Trophoblast cell (in vitro differentiated cells and primary cell): ENCODE results near the gene DDRGK1.

ENCODE experiments used
- DNase-seq, 2 donors: peaks; one replicate each; pipeline ENCODE4 v3.0.0-alpha.2; 2016
- H2AFZ ChIP-seq: 2 replicates; pipeline ENCODE4 v1.6.1; 2013; ENCODE audit warnings: low read length, moderate library complexity, mild to moderate bottlenecking; ENCODE audit not compliant: insufficient read depth, poor library complexity
- H2AK5ac ChIP-seq: 2 replicates; pipeline ENCODE4 v1.6.1; 2013; ENCODE audit warnings: mild to moderate bottlenecking, low read length
- H2BK120ac ChIP-seq: 2 replicates; pipeline ENCODE4 v1.6.1; 2013; ENCODE audit warnings: low read length, mild to moderate bottlenecking, moderate library complexity; ENCODE audit not compliant: insufficient read depth, poor library complexity
- H2BK12ac ChIP-seq: 2 replicates; pipeline ENCODE4 v1.6.1; 2013; ENCODE audit warnings: mild to moderate bottlenecking, low read length, moderate library complexity
- H2BK5ac ChIP-seq: 2 replicates; pipeline ENCODE4 v1.6.1; 2013; ENCODE audit warnings: low read length, low read depth, moderate library complexity, mild to moderate bottlenecking; ENCODE audit not compliant: poor library complexity
- H3K14ac ChIP-seq: 2 replicates; pipeline ENCODE4 v1.6.1; 2013; ENCODE audit warnings: mild to moderate bottlenecking, low read length
- H3K18ac ChIP-seq: 2 replicates; pipeline ENCODE4 v1.6.1; 2013; ENCODE audit warnings: mild to moderate bottlenecking, low read length
- H3K23ac ChIP-seq: 2 replicates; pipeline ENCODE4 v1.6.1; 2013; ENCODE audit warnings: low read length
- H3K27ac ChIP-seq: 2 replicates; pipeline ENCODE4 v1.5.1; 2013; ENCODE audit warnings: low read depth, mild to moderate bottlenecking, inconsistent platforms, low read length, moderate library complexity
- H3K27me3 ChIP-seq: 2 replicates; pipeline ENCODE4 v1.6.1; 2013; ENCODE audit warnings: inconsistent platforms, mild to moderate bottlenecking, low read length, moderate library complexity; ENCODE audit not compliant: insufficient read depth
- H3K36me3 ChIP-seq, 2 experiments: 1 replicate in 1 of 2; 2 replicates in 1 of 2; pipeline ENCODE4 v1.6.1; 2013; ENCODE audit warnings: low read length in 2 of 2, mild to moderate bottlenecking in 2 of 2, moderate library complexity in 1 of 2; ENCODE audit not compliant: insufficient read depth in 2 of 2, control insufficient read depth in 1 of 2
- H3K4ac ChIP-seq: 2 replicates; pipeline ENCODE4 v1.6.1; 2013; ENCODE audit warnings: low read depth, mild to moderate bottlenecking, low read length, moderate library complexity
- H3K4me1 ChIP-seq, 2 experiments: 1 replicate in 1 of 2; 2 replicates in 1 of 2; pipeline ENCODE4 v1.6.1; 2013; ENCODE audit warnings: low read length in 2 of 2, mild to moderate bottlenecking in 2 of 2, moderate library complexity in 1 of 2; ENCODE audit not compliant: insufficient read depth in 2 of 2, control insufficient read depth in 1 of 2
- H3K4me2 ChIP-seq: 2 replicates; pipeline ENCODE4 v1.6.1; 2013; ENCODE audit warnings: inconsistent platforms, mild to moderate bottlenecking, low read length, moderate library complexity
- H3K4me3 ChIP-seq: 2 replicates; pipeline ENCODE4 v1.5.1; 2013; ENCODE audit warnings: mild to moderate bottlenecking, low read depth, low read length, inconsistent platforms
- H3K79me1 ChIP-seq: one replicate; pipeline ENCODE4 v1.6.1; 2013; ENCODE audit warnings: low read length
- H3K79me2 ChIP-seq: 2 replicates; pipeline ENCODE4 v1.6.1; 2013; ENCODE audit warnings: low read length, mild to moderate bottlenecking; ENCODE audit not compliant: control insufficient read depth, insufficient read depth, poor library complexity
- H3K9ac ChIP-seq: 2 replicates; pipeline ENCODE4 v1.6.1; 2013; ENCODE audit warnings: mild to moderate bottlenecking, low read length
- H3K9me3 ChIP-seq: 2 replicates; pipeline ENCODE4 v1.6.1; 2013; ENCODE audit warnings: low read depth, mild to moderate bottlenecking, control low read depth, inconsistent platforms, low read length; ENCODE audit not compliant: insufficient read depth
- H4K12ac ChIP-seq: 2 replicates; pipeline ENCODE4 v1.6.1; 2013; ENCODE audit warnings: low read depth, mild to moderate bottlenecking, low read length, moderate library complexity
- H4K8ac ChIP-seq: 2 replicates; pipeline ENCODE4 v1.6.1; 2013; ENCODE audit warnings: low read depth, mild to moderate bottlenecking, low read length, moderate library complexity
- H4K91ac ChIP-seq: one replicate; pipeline ENCODE4 v1.6.1; 2013; ENCODE audit warnings: low read depth, mild to moderate bottlenecking, low read length, moderate library complexity
- WGBS: extraction: QIAGEN DNeasy Blood & Tissue Kit; methylation state at CpG from one replicate; pipeline ENCODE4 v1.1.7; 2013; ENCODE audit warnings: missing lambda C conversion rate; ENCODE audit not compliant: insufficient read length, insufficient coverage; ENCODE audit errors: extremely low coverage; 5-methylcytosine and 5-hydroxymethylcytosine counted together

Gene DDRGK1

DNA sequence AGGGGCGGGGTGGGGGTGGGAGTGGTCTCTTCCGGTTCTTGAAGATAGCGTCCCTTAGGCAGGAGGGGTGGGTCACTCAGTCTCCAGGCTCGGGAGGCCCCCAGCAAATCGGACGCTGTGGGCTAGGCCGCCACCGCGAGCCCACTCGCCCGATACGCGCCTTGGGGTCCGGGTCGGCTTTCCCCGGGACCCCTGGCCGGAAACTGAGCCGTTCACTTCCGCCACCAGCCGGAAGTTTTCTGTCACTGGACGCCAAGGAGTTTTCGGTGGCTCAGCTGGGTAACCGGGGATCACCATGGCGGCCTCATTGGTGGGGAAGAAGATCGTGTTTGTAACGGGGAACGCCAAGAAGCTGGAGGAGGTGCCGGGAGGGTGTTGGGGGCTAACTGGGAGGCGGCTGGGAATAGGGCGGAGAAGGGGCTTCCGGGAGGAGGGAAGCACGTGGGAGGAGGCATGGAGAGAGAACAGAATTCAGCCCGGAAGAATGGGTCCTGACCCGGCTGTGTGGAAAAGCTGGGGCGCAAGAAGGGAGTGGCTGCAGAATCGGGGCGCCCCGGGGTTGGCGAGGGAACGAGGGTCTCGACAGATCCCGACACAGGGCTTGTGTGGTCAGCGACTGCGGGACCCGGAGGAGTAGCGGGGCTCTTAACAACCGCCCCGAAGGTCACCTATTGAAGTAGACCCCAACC lies 4.9 kb upstream of the DDRGK1 start, which contains the start of gene ITPA:
ITPA (plus strand) TSS at position 242 of the 689 bp plus-strand sequence; CDS start at position 296, 54 bp downstream.
- H4K8ac ChIP-seq, result peak within 1 kb of the TSS; percentile 98
- H3K4ac ChIP-seq, result peak within 1 kb of the TSS; percentile 71
- no peak within 1 kb of the TSS for H2BK12ac ChIP-seq
- H3K14ac ChIP-seq, result peak within 1 kb of the TSS; percentile 77
- DNase-seq, result peak; percentile 14 to 56
- H3K4me1 ChIP-seq, result peaks cover 11 to 12% of the 10 kb centered on the region in 2 experiments
- H2AFZ ChIP-seq, result peak within 1 kb of the TSS; percentile 64
- peaks cover 11% of the 10 kb centered on the region for H3K79me1 ChIP-seq
- no peaks in the 10 kb centered on the region for H3K27me3 ChIP-seq
- peak within 1 kb of the TSS; percentile 81 for H3K9ac ChIP-seq
- H3K23ac ChIP-seq, result no peak within 1 kb of the TSS
- peak within 1 kb of the TSS; percentile 93 for H3K4me2 ChIP-seq
- H3K79me2 ChIP-seq, result peaks cover 14% of the 10 kb centered on the region
- peak within 1 kb of the TSS; percentile 62 for H2BK5ac ChIP-seq
- WGBS, result no CpG with 5 or more reads among the region's 48 CpGs
- peak within 1 kb of the TSS; percentile 55 for H2BK120ac ChIP-seq
- peak within 1 kb of the TSS; percentile 13 for H3K27ac ChIP-seq
- peak within 1 kb of the TSS; percentile 79 for H4K12ac ChIP-seq
- no peaks in the 10 kb centered on the region for H3K9me3 ChIP-seq
- peak within 1 kb of the TSS; percentile 85 for H3K18ac ChIP-seq
- H3K36me3 ChIP-seq, result peaks cover 10 to 11% of the 10 kb centered on the region in 2 experiments
- H3K4me3 ChIP-seq, result peak within 1 kb of the TSS; percentile 88
- peak within 1 kb of the TSS; percentile 88 for H4K91ac ChIP-seq
- peak within 1 kb of the TSS; percentile 53 for H2AK5ac ChIP-seq

DNA sequence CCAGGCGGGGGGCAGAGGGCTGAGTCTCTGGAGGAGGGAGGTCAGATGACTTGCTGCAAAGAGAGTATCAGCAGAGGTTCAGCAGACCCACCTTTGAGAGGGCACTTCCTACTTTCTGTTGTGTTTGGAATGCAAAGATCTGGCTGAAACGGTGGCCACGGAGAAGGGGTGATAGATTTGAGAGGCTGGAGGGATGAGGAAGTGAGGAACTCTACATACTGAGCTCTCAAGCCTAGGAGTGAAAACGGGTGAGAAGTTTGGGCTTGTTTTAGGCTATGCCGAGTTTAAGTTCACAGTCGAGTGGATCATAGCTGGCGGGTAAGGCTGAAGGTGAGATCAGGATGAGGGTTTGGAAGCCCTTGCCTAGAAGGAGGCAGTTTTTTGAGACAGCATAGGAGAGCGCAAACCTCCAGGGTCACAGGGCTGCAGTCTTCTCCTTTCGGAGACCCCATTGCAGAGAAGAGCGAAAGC lies 4.3 kb upstream of the DDRGK1 start:
- H3K9me3 ChIP-seq, result no peaks in the 10 kb centered on the region
- H2BK12ac ChIP-seq, result no peak overlapping the region
- H3K79me2 ChIP-seq, result peaks cover 19% of the 10 kb centered on the region
- peak overlapping the region; percentile 93 for H3K4me2 ChIP-seq
- peaks cover 7 to 9% of the 10 kb centered on the region in 2 experiments for H3K36me3 ChIP-seq
- H3K18ac ChIP-seq, result peak overlapping the region; percentile 61
- peaks cover 11 to 12% of the 10 kb centered on the region in 2 experiments for H3K4me1 ChIP-seq
- WGBS, result no CpG with 5 or more reads among the region's 10 CpGs
- peak overlapping the region; percentile 62 for H2BK5ac ChIP-seq
- peak in 1 of 2 donors; percentile 35 for DNase-seq
- peak overlapping the region; percentile 88 for H3K4me3 ChIP-seq
- H3K4ac ChIP-seq, result peak overlapping the region; percentile 71
- peak overlapping the region; percentile 13 for H3K27ac ChIP-seq
- peak overlapping the region; percentile 43 for H2BK120ac ChIP-seq
- H3K79me1 ChIP-seq, result peaks cover 17% of the 10 kb centered on the region
- H3K9ac ChIP-seq, result peak overlapping the region; percentile 81
- H4K91ac ChIP-seq, result peak overlapping the region; percentile 88
- peak overlapping the region; percentile 76 for H3K14ac ChIP-seq
- H3K23ac ChIP-seq, result no peak overlapping the region
- H2AK5ac ChIP-seq, result peak overlapping the region; percentile 8
- peak overlapping the region; percentile 98 for H4K8ac ChIP-seq
- no peaks in the 10 kb centered on the region for H3K27me3 ChIP-seq
- H4K12ac ChIP-seq, result peak overlapping the region; percentile 79
- peak overlapping the region; percentile 64 for H2AFZ ChIP-seq

DNA sequence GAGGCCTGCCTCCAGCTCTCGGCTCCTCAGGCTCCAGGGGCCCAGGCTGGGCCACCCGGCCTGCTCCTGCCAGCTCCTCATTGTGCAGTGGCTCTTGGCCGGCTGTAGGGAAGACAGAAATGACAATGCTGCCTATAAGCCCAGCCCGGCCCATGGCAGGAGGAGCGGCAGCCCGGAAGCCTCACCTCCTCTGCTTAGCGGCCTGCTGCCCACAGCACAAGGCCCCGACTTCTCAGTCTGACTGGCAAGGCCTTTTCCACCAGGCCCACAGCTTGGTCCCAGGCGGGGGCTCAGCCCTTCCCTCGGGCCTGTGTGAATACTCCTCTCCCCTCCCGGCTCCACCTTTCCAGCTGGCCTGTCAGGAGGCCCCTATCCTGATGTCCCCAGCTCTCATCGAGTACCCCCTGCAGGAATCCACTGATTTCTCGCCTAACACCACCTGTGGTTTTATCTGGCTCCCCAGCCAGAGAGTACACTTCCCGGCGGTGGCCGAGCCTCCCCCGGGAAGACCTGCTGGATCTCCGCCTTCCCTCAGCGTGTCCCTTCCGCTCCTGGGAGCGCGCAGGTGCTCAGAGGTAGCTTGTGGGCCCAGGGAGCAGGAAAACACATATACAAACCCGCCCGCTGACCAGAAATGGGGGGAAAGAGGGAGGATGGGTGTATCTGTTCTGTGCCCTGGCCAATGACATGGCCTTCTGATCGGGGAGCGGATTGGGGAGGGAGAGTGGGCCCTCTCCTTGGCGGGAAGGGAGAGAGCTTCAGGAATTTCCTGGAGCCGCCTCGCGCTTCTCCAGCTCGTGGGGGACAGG lies 963 bp downstream of the DDRGK1 start:
- H2AK5ac ChIP-seq, result peak overlapping the region; percentile 91
- H3K18ac ChIP-seq, result peak overlapping the region; percentile 99
- H3K4me2 ChIP-seq, result peak overlapping the region; percentile 71
- H2BK5ac ChIP-seq, result peak overlapping the region; percentile 76
- H2BK12ac ChIP-seq, result no peak overlapping the region
- peak overlapping the region; percentile 100 for H4K12ac ChIP-seq
- peaks cover 7 to 9% of the 10 kb centered on the region in 2 experiments for H3K4me1 ChIP-seq
- peak overlapping the region; percentile 95 for H3K14ac ChIP-seq
- no peaks in the 10 kb centered on the region for H3K27me3 ChIP-seq
- no peak overlapping the region for H3K23ac ChIP-seq
- H2BK120ac ChIP-seq, result peak overlapping the region; percentile 75
- H3K4me3 ChIP-seq, result peak overlapping the region; percentile 82
- H3K79me1 ChIP-seq, result peaks cover 9% of the 10 kb centered on the region
- peak overlapping the region; percentile 100 for H4K8ac ChIP-seq
- peaks cover 16% of the 10 kb centered on the region for H3K79me2 ChIP-seq
- H2AFZ ChIP-seq, result peak overlapping the region; percentile 96
- peak overlapping the region; percentile 81 for H3K9ac ChIP-seq
- H3K27ac ChIP-seq, result peak overlapping the region; percentile 95
- no CpG with 5 or more reads among the region's 31 CpGs for WGBS
- H4K91ac ChIP-seq, result peak overlapping the region; percentile 92
- H3K4ac ChIP-seq, result peak overlapping the region; percentile 75
- H3K36me3 ChIP-seq, result peaks cover 19 to 23% of the 10 kb centered on the region in 2 experiments
- no peaks in the 10 kb centered on the region for H3K9me3 ChIP-seq
- peak in 1 of 2 donors; percentile 10 for DNase-seq

DNA sequence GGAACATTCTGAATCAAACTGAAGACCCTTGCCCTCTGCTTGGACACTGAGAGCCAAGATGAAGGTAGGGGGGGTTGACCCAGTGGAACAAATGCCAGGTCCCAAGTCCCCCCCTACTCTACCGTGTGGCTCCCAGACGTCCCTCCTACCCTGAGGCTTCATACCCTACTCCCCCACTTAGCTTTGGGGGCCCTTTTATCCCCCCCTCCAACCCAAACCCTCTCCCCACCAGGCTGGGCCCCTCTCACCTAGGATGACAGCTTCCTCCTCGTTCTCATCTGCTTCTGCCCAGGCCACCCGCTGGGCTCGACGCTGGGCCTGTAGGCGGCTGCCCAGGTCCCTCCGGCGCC lies 1.5 kb downstream of the DDRGK1 start:
- Histone ChIP-seq H3K36me3 (peaks cover 19 to 23% of the 10 kb centered on the region in 2 experiments), H3K79me2 (peaks cover 16% of the 10 kb centered on the region), H4K91ac (peak overlapping the region; percentile 92), H3K9me3 (no peaks in the 10 kb centered on the region), H3K4me2 (peak overlapping the region; percentile 71), H2BK5ac (no peak overlapping the region), H3K4me1 (peaks cover 6 to 7% of the 10 kb centered on the region in 2 experiments), H2AFZ (no peak overlapping the region), H3K27ac (no peak overlapping the region), H3K27me3 (no peaks in the 10 kb centered on the region), H4K8ac (peak overlapping the region; percentile 100), H2BK12ac (no peak overlapping the region), H2BK120ac (no peak overlapping the region), H3K14ac (peak overlapping the region; percentile 95), H2AK5ac (peak overlapping the region; percentile 91), H3K9ac (peak overlapping the region; percentile 81), H3K4ac (peak overlapping the region; percentile 75), H3K4me3 (no peak overlapping the region), H3K18ac (peak overlapping the region; percentile 99), H3K23ac (no peak overlapping the region), H3K79me1 (peaks cover 9% of the 10 kb centered on the region), H4K12ac (peak overlapping the region; percentile 80)
- no CpG with 5 or more reads among the region's 9 CpGs for WGBS
- DNase-seq, result no peak
